Prostate gland (tissue), 2 donors: ENCODE data around the gene GAREM1. TPM values are rescaled to one million over a fixed set of nuclear protein-coding genes. Genes with fewer than 3 reads are reported as not detected.

Source experiments
- DNase-seq: peaks from one replicate; pipeline ENCODE4 v3.0.0-alpha.2; 2019; ENCODE audit warnings: low spot score
- H3K27ac ChIP-seq, 2 donors: fragments of 200-600 bp; sonication (generic); 2 replicates each; pipeline ENCODE4 v1.5.1; 2017 to 2019
- H3K27me3 ChIP-seq: fragments of 200-600 bp; sonication (generic); replicated peaks from 2 replicates; pipeline ENCODE4 v1.5.1; 2019; ENCODE audit not compliant: insufficient read depth
- H3K36me3 ChIP-seq, 2 donors: fragments of 200-600 bp; sonication (generic); 1 replicate in 1 of 2; 2 replicates in 1 of 2; pipeline versions ENCODE4 v1.5.1 to v1.8.1; 2017 to 2019
- H3K4me1 ChIP-seq: fragments of 200-600 bp; sonication (generic); replicated peaks from 2 replicates; pipeline ENCODE4 v1.5.1; 2019
- H3K4me3 ChIP-seq, 2 donors: fragments of 200-600 bp; sonication (generic); 2 replicates each; pipeline ENCODE4 v1.5.1; 2017 to 2019
- H3K9me3 ChIP-seq: fragments of 200-600 bp; sonication (generic); 2 replicates; pipeline ENCODE4 v1.5.1; 2017
- CTCF ChIP-seq, 4 experiments: fragments of 200-600 bp in 2 of 4; fragments of 450-650 bp in 2 of 4; sonication (generic) in 2 of 4; IDR thresholded peaks; 1 replicate in 3 of 4; 2 replicates in 1 of 4; pipeline ENCODE4 v1.5.1; 2016 to 2019; ENCODE audit warnings: antibody characterized with exemption in 4 of 4, mild to moderate bottlenecking in 2 of 4, moderate library complexity in 2 of 4
- POLR2A ChIP-seq: fragments of 450-650 bp; IDR thresholded peaks from one replicate; pipeline ENCODE4 v1.6.1; 2016; ENCODE audit warnings: antibody characterized with exemption, mild to moderate bottlenecking
- POLR2AphosphoS5 ChIP-seq: sonication (generic); formaldehyde crosslinking; IDR thresholded peaks from one replicate; pipeline ENCODE4 v1.6.1; 2017; ENCODE audit warnings: antibody characterized with exemption
- WGBS: methylation state at CpG from one replicate; pipeline ENCODE4 v1.1.5; 2018; 5-methylcytosine and 5-hydroxymethylcytosine counted together
- intact Hi-C: fragments of 100-400 bp; cut with DNase I; formaldehyde crosslinking; loops from one replicate; pipeline ENCODE4 v1.14.2; 2022
- total RNA-seq, 2 donors: library from RNA; depleted of rRNA; stranded (reverse); fragments of >200 nt; gene quantifications; one replicate each; pipeline ENCODE4 v1.1.0, GENCODE V29; 2016

GAREM1 gene
- total RNA-seq, 2 donors from 2014 or later = 9.5 to 14.9 TPM

- no peak for TF ChIP-seq POLR2A
- no peak for TF ChIP-seq POLR2AphosphoS5
- no peak for TF ChIP-seq CTCF (IDR thresholded peaks at IDR 0.05)
- no peak overlapping the region for H3K27ac ChIP-seq
- no peaks in the 10 kb centered on the region for H3K27me3 ChIP-seq
- DNase-seq = no peak
- H3K36me3 ChIP-seq = no peaks in the 10 kb centered on the region
- intact Hi-C loops = no loop called here
- WGBS = 88% methylated on average over 8 of the region's 8 CpGs
- H3K9me3 ChIP-seq = no peaks in the 10 kb centered on the region
- H3K4me1 ChIP-seq = no peaks in the 10 kb centered on the region
- H3K4me3 ChIP-seq = no peak overlapping the region
Observed at GRCh38 chr18:32337821-32338220, 132.9 kb downstream of the GAREM1 start.

GRCh38 chr18:32337347-32337746 lies 133.3 kb downstream of the GAREM1 start:
- intact Hi-C loops = no loop called here
- Histone ChIP-seq H3K27me3 (no peaks in the 10 kb centered on the region), H3K4me3 (no peak overlapping the region), H3K9me3 (no peaks in the 10 kb centered on the region), H3K36me3 (no peaks in the 10 kb centered on the region), H3K27ac (no peak overlapping the region), H3K4me1 (no peaks in the 10 kb centered on the region)
- DNase-seq = no peak
- TF ChIP-seq POLR2A (no peak), CTCF (IDR thresholded peaks at IDR 0.05) (no peak), POLR2AphosphoS5 (no peak)
- WGBS = 95% methylated on average over 7 of the region's 7 CpGs

DNA sequence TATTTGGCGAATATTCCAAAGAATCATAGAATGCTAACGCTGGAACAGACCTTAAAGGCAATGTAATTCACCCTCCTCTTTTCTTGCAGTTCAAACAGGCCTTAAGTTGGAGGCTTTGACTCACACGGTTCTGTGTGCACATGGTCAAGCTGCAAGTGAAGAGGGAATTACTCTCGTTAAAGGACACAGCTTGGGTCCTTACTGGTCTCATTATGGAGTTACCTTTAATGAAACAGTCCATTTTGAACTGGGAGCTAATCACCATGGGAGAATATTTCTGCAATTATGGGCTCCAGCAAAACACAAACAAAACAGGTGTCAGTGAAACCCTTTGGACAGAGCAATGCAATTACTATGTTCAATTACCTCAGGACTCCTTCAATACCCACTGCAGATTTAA lies 135.5 kb downstream of the GAREM1 start:
- no peak overlapping the region for H3K4me3 ChIP-seq
- no peak for DNase-seq
- H3K4me1 ChIP-seq = no peaks in the 10 kb centered on the region
- H3K36me3 ChIP-seq = no peaks in the 10 kb centered on the region
- TF ChIP-seq POLR2AphosphoS5 = no peak
- TF ChIP-seq CTCF (IDR thresholded peaks at IDR 0.05) = no peak
- no peak for TF ChIP-seq POLR2A
- intact Hi-C loops = no loop called here
- no peaks in the 10 kb centered on the region for H3K9me3 ChIP-seq
- 87% methylated on average over 4 of the region's 4 CpGs for whole genome bisulfite sequencing
- H3K27ac ChIP-seq = no peak overlapping the region
- no peaks in the 10 kb centered on the region for H3K27me3 ChIP-seq

DNA sequence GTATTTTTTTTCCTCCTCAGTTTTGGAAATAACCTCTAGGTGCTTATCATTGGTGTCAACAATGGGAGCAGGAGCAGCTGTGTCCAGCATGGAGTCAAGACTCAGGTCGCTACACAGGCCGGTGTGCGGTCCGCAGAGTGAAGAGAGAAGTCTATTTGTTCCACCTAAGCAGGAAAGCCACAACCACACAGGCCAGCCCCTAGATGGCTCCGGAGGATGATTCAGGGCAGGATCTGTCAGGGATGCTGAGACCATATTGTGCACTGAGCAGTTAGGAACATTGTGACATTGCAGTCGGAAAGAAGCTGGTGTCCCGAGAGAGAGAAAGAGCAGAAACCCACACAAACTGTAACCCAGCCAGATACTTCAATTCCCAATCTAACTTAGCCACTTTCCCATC lies 136.9 kb downstream of the GAREM1 start:
- WGBS = 70% methylated on average over 7 of the region's 7 CpGs
- no peaks in the 10 kb centered on the region for H3K36me3 ChIP-seq
- DNase-seq = peak; percentile 11
- intact Hi-C loops = loop anchor here (5.0 kb wide), 1 partner anchor 139 kb away; the partner anchor contains the start of gene GAREM1
- no peak overlapping the region for H3K4me3 ChIP-seq
- H3K27ac ChIP-seq = no peak overlapping the region
- H3K27me3 ChIP-seq = no peaks in the 10 kb centered on the region
- peak in 2 of 4 experiments; percentile 18 to 29 for TF ChIP-seq CTCF (IDR thresholded peaks at IDR 0.05)
- no peak for TF ChIP-seq POLR2A
- TF ChIP-seq POLR2AphosphoS5 = no peak
- H3K4me1 ChIP-seq = no peaks in the 10 kb centered on the region
- no peaks in the 10 kb centered on the region for H3K9me3 ChIP-seq

DNA sequence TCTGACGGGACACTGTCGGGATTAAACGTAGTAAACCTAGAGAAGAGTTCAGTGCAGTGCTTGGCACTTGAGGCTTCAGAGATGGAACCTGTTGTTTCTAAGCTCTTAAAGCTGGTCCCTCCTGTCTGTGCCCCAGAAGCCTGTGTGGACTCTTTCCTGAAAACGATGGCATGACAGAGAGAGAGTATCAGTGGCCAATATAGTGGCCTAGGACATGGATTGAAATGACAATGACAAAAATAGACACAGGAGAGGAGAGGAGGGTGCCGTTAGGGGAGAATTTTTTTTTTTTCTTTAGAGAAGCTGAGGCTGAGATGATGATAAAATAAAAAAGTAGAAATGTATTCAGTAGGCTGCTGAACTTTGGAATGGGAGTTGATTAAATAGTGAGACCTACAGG lies 138.0 kb downstream of the GAREM1 start:
- H3K4me3 ChIP-seq = no peak overlapping the region
- TF ChIP-seq CTCF (IDR thresholded peaks at IDR 0.05) (no peak), POLR2A (no peak), POLR2AphosphoS5 (no peak)
- H3K4me1 ChIP-seq = no peaks in the 10 kb centered on the region
- no peak for DNase-seq
- no peak overlapping the region for H3K27ac ChIP-seq
- WGBS = 75% methylated on average over 5 of the region's 5 CpGs
- H3K9me3 ChIP-seq = no peaks in the 10 kb centered on the region
- intact Hi-C loops = loop anchor here (5.0 kb wide), 1 partner anchor 140 kb away; the partner anchor contains the start of gene GAREM1
- no peaks in the 10 kb centered on the region for H3K27me3 ChIP-seq
- no peaks in the 10 kb centered on the region for H3K36me3 ChIP-seq
